SU-DHL-6 (cell line): ENCODE data around the gene PALLD.

Experiments
- H2AFZ ChIP-seq: fragments of 200-600 bp; sonication (generic); 2 replicates; pipeline ENCODE4 v1.6.1; 2014; ENCODE audit warnings: low read depth, mild to moderate bottlenecking, moderate library complexity, mixed read lengths, antibody characterized with exemption, low read length; ENCODE audit not compliant: severe bottlenecking
- H3F3A ChIP-seq: fragments of 200-600 bp; shearing (Covaris generic); 2 replicates; pipeline ENCODE4 v1.6.0; 2016; ENCODE audit warnings: antibody characterized with exemption, mild to moderate bottlenecking; ENCODE audit not compliant: insufficient read depth
- H3K27ac ChIP-seq: fragments of 200-600 bp; sonication (generic); 2 replicates; pipeline ENCODE4 v1.5.1; 2016; ENCODE audit warnings: low read depth, mild to moderate bottlenecking, low read length, moderate library complexity, mixed read lengths
- H3K27me3 ChIP-seq: fragments of 200-600 bp; sonication (generic), shearing (Covaris generic); 2 replicates; pipeline ENCODE4 v1.6.0; 2014; ENCODE audit warnings: mild to moderate bottlenecking, low read length
- H3K36me3 ChIP-seq: fragments of 200-600 bp; sonication (generic); 2 replicates; pipeline ENCODE4 v1.6.1; 2014; ENCODE audit warnings: mild to moderate bottlenecking, low read length, mixed read lengths
- H3K4me2 ChIP-seq: fragments of 300-600, 200-600 bp; shearing (Covaris generic), sonication (generic); 2 replicates; pipeline ENCODE4 v1.6.0; 2014; ENCODE audit warnings: low read length, low read depth, mild to moderate bottlenecking; ENCODE audit not compliant: poor library complexity, severe bottlenecking
- H3K4me3 ChIP-seq: fragments of 200-600 bp; sonication (generic); 2 replicates; pipeline ENCODE4 v1.5.1; 2014; ENCODE audit warnings: antibody characterized with exemption, low read length, mild to moderate bottlenecking, mixed read lengths; ENCODE audit not compliant: insufficient read depth, poor library complexity, severe bottlenecking
- H3K79me2 ChIP-seq: fragments of 200-600 bp; sonication (generic); 2 replicates; pipeline ENCODE4 v1.6.1; 2014; ENCODE audit warnings: mild to moderate bottlenecking, low read length, moderate library complexity; ENCODE audit not compliant: insufficient read depth
- H3K9ac ChIP-seq: fragments of 200-600 bp; sonication (generic); 2 replicates; pipeline ENCODE4 v1.7.0; 2014; ENCODE audit warnings: mild to moderate bottlenecking, low read length
- H3K9me2 ChIP-seq: fragments of 200-600 bp; sonication (generic); replicated peaks from 2 replicates; pipeline ENCODE4 v1.6.1; 2014; ENCODE audit warnings: low read length; ENCODE audit not compliant: insufficient read depth
- H3K9me3 ChIP-seq: fragments of 200-600 bp; sonication (generic); 2 replicates; pipeline ENCODE4 v1.6.1; 2014; ENCODE audit warnings: low read length, mixed read lengths; ENCODE audit not compliant: insufficient read depth
- H4K20me1 ChIP-seq: fragments of 200-600 bp; sonication (generic); 2 replicates; pipeline ENCODE4 v1.6.1; 2014; ENCODE audit warnings: low read depth, mild to moderate bottlenecking, antibody characterized with exemption, low read length, moderate library complexity, mixed read lengths
- CTCF ChIP-seq: fragments of 200-600 bp; sonication (generic); IDR thresholded peaks from one replicate; pipeline ENCODE4 v1.5.1; 2017; ENCODE audit warnings: antibody characterized with exemption, mild to moderate bottlenecking, low read length, moderate library complexity; ENCODE audit not compliant: insufficient read depth, poor library complexity, severe bottlenecking
- EZH2phosphoT487 ChIP-seq: fragments of 200-600 bp; sonication (generic), shearing (Covaris generic); conservative IDR thresholded peaks from 2 replicates; pipeline ENCODE4 v1.6.1; 2018; ENCODE audit warnings: mild to moderate bottlenecking, antibody characterized with exemption, low read length, moderate library complexity, mixed read lengths

Gene PALLD

GRCh38 chr4:168758351-168758876 is 261.6 kb downstream of the PALLD start:
- no peaks in the 10 kb centered on the region for H3K36me3 ChIP-seq
- H3K27me3 ChIP-seq: no peaks in the 10 kb centered on the region
- H3F3A ChIP-seq: no peaks in the 10 kb centered on the region
- H3K9me3 ChIP-seq: no peaks in the 10 kb centered on the region
- H3K27ac ChIP-seq: no peak overlapping the region
- H3K4me3 ChIP-seq: no peak overlapping the region
- H2AFZ ChIP-seq: no peak overlapping the region
- no peaks in the 10 kb centered on the region for H3K79me2 ChIP-seq
- no peaks in the 10 kb centered on the region for H3K9me2 ChIP-seq
- no peak overlapping the region for H3K9ac ChIP-seq
- H4K20me1 ChIP-seq: no peaks in the 10 kb centered on the region
- no peak for TF ChIP-seq CTCF
- no peak for TF ChIP-seq EZH2phosphoT487
- no peak overlapping the region for H3K4me2 ChIP-seq

DNA sequence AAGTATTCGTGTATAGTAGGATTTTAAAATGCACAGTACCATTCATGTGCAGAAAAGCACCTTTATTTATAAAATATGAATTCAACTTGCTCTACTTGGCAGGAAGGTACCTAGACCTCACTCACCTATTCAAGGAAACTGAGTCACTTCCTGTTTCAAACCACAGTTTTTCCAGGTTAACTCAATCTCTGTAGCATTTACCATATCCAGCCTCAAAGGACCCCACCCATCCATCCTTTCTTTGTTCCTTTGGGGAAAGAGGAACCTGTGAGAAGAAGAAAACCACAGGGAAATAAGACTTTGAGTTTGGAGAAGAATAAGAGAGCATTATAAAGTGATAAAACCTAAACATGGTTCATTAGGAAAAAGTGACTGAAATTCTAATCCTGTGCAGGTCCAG is 262.5 kb downstream of the PALLD start:
- H3K4me3 ChIP-seq: no peak overlapping the region
- H3K4me2 ChIP-seq: no peak overlapping the region
- no peaks in the 10 kb centered on the region for H3K79me2 ChIP-seq
- H3K27ac ChIP-seq: no peak overlapping the region
- H3K9me2 ChIP-seq: no peaks in the 10 kb centered on the region
- no peaks in the 10 kb centered on the region for H3K27me3 ChIP-seq
- no peak for TF ChIP-seq CTCF
- TF ChIP-seq EZH2phosphoT487: no peak
- H3F3A ChIP-seq: no peaks in the 10 kb centered on the region
- no peak overlapping the region for H2AFZ ChIP-seq
- H3K36me3 ChIP-seq: no peaks in the 10 kb centered on the region
- no peaks in the 10 kb centered on the region for H4K20me1 ChIP-seq
- H3K9me3 ChIP-seq: no peaks in the 10 kb centered on the region
- no peak overlapping the region for H3K9ac ChIP-seq

GRCh38 chr4:168759959-168760527 is 263.2 kb downstream of the PALLD start:
- no peak overlapping the region for H3K27ac ChIP-seq
- H3K9ac ChIP-seq: no peak overlapping the region
- no peaks in the 10 kb centered on the region for H3K36me3 ChIP-seq
- no peak for TF ChIP-seq EZH2phosphoT487
- no peak for TF ChIP-seq CTCF
- no peaks in the 10 kb centered on the region for H3K9me2 ChIP-seq
- no peak overlapping the region for H2AFZ ChIP-seq
- H3K79me2 ChIP-seq: no peaks in the 10 kb centered on the region
- no peaks in the 10 kb centered on the region for H3K27me3 ChIP-seq
- no peak overlapping the region for H3K4me3 ChIP-seq
- no peaks in the 10 kb centered on the region for H3K9me3 ChIP-seq
- no peaks in the 10 kb centered on the region for H3F3A ChIP-seq
- H3K4me2 ChIP-seq: no peak overlapping the region
- H4K20me1 ChIP-seq: no peaks in the 10 kb centered on the region
